ENCODE measurements around the gene CDK9.
"Not testable (repeated sequence)": the region's sequence is repeated elsewhere in the genome, so short reads cannot be mapped to it uniquely, and the experiment has no call there.

CDK9 gene

GRCh38 chr9:127785933-127786772 lies at the start of gene CDK9:
CDK9 (plus strand) TSS chr9:127786034; CDS start chr9:127786149, 115 bp downstream.
- peak; percentile 83 to 84 for DNase-seq (ENCODE audit: low read depth in 2 of 2, low spot score in 1 of 2)

- no peak for DNase-seq (ENCODE audit: low read depth in 2 of 2, low spot score in 1 of 2)
Observed at GRCh38 chr9:127738666-127739065, 47.2 kb upstream of the CDK9 start.

GRCh38 chr9:127739614-127740330 lies 46.1 kb upstream of the CDK9 start:
- DNase-seq (ENCODE audit: low read depth in 2 of 2, low spot score in 1 of 2): no peak

- no peak for DNase-seq (ENCODE audit: low read depth in 2 of 2, low spot score in 1 of 2)
Observed at GRCh38 chr9:127741831-127742434, 43.9 kb upstream of the CDK9 start.

GRCh38 chr9:127742435-127743088 lies 43.3 kb upstream of the CDK9 start:
- no peak for DNase-seq (ENCODE audit: low read depth in 2 of 2, low spot score in 1 of 2)

GRCh38 chr9:127744398-127745110 lies 41.3 kb upstream of the CDK9 start:
- no peak for DNase-seq (ENCODE audit: low read depth in 2 of 2, low spot score in 1 of 2)

- no peak for DNase-seq (ENCODE audit: low read depth in 2 of 2, low spot score in 1 of 2)
Observed at GRCh38 chr9:127746959-127747569, 38.8 kb upstream of the CDK9 start.

GRCh38 chr9:127749090-127749787 lies 36.6 kb upstream of the CDK9 start:
- no peak for DNase-seq (ENCODE audit: low read depth in 2 of 2, low spot score in 1 of 2)

GRCh38 chr9:127751269-127752054 lies 34.4 kb upstream of the CDK9 start:
- DNase-seq (ENCODE audit: low read depth in 2 of 2, low spot score in 1 of 2): no peak

GRCh38 chr9:127753148-127753547 lies 32.7 kb upstream of the CDK9 start:
- no peak for DNase-seq (ENCODE audit: low read depth in 2 of 2, low spot score in 1 of 2)

- DNase-seq (ENCODE audit: low read depth in 2 of 2, low spot score in 1 of 2): no peak
Observed at GRCh38 chr9:127753622-127754021, 32.2 kb upstream of the CDK9 start.

- no peak for DNase-seq (ENCODE audit: low read depth in 2 of 2, low spot score in 1 of 2)
Observed at GRCh38 chr9:127754099-127755060, 31.5 kb upstream of the CDK9 start.

- DNase-seq (ENCODE audit: low read depth in 2 of 2, low spot score in 1 of 2): no peak
Observed at GRCh38 chr9:127755061-127756060, 30.5 kb upstream of the CDK9 start.

- DNase-seq (ENCODE audit: low read depth in 2 of 2, low spot score in 1 of 2): no peak
Observed at GRCh38 chr9:127756233-127756632, 29.6 kb upstream of the CDK9 start.

GRCh38 chr9:127756776-127757175 lies 29.1 kb upstream of the CDK9 start:
- not testable (repeated sequence) for DNase-seq (ENCODE audit: low read depth in 2 of 2, low spot score in 1 of 2)

GRCh38 chr9:127758843-127759242 lies 27.0 kb upstream of the CDK9 start:
- DNase-seq (ENCODE audit: low read depth in 2 of 2, low spot score in 1 of 2): no peak

GRCh38 chr9:127761061-127761460 lies 24.8 kb upstream of the CDK9 start:
- DNase-seq (ENCODE audit: low read depth in 2 of 2, low spot score in 1 of 2): no peak

All from stimulated activated CD8-positive, alpha-beta memory T cell treated with anti-CD3 and anti-CD28 coated beads, Interleukin-4, amount 100 ng/mL, for 1 hour (primary cell).